Progenitor cell of endocrine pancreas (in vitro differentiated cells): Measurements from ENCODE around the gene CD200R1L. TPM values are rescaled to one million over a fixed set of nuclear protein-coding genes. Genes with fewer than 3 reads are reported as not detected.
"Not testable (repeated sequence)": the region's sequence is repeated elsewhere in the genome, so short reads cannot be mapped to it uniquely, and the experiment has no call there.

Experiments used
- DNase-seq: peaks from one replicate; pipeline ENCODE4 v3.0.0; 2021; ENCODE audit warnings: low spot score; ENCODE audit not compliant: unreplicated experiment
- H3K27ac Mint-ChIP-seq: 2 replicates; pipeline ENCODE4 v1.8.0; 2021; ENCODE audit warnings: mild to moderate bottlenecking, moderate library complexity, mixed read lengths
- H3K27me3 Mint-ChIP-seq: 2 replicates; pipeline ENCODE4 v1.8.0; 2021; ENCODE audit warnings: mixed read lengths
- H3K36me3 Mint-ChIP-seq: 2 replicates; pipeline ENCODE4 v1.8.0; 2022; ENCODE audit warnings: mixed read lengths; ENCODE audit not compliant: insufficient read depth
- H3K4me1 Mint-ChIP-seq: 2 replicates; pipeline ENCODE4 v1.8.0; 2021; ENCODE audit warnings: low read depth, mixed read lengths
- H3K4me3 Mint-ChIP-seq: 2 replicates; pipeline ENCODE4 v1.8.0; 2021; ENCODE audit warnings: low read depth, mild to moderate bottlenecking, moderate library complexity, mixed read lengths
- H3K9me3 Mint-ChIP-seq: 2 replicates; pipeline ENCODE4 v1.8.0; 2021; ENCODE audit warnings: low read depth, mixed read lengths
- CTCF ChIP-seq: fragments of 200-600 bp; sonication (generic); IDR thresholded peaks from one replicate; pipeline ENCODE4 v1.5.0; 2021; ENCODE audit warnings: antibody characterized with exemption, mild to moderate bottlenecking; ENCODE audit not compliant: unreplicated experiment
- total RNA-seq: library from RNA; stranded (reverse); gene quantifications from 2 replicates; pipeline ENCODE4 v1.2.1, GENCODE V29; 2021

Gene CD200R1L
- total RNA-seq, 1 donor from 2014 or later = not detected

DNA sequence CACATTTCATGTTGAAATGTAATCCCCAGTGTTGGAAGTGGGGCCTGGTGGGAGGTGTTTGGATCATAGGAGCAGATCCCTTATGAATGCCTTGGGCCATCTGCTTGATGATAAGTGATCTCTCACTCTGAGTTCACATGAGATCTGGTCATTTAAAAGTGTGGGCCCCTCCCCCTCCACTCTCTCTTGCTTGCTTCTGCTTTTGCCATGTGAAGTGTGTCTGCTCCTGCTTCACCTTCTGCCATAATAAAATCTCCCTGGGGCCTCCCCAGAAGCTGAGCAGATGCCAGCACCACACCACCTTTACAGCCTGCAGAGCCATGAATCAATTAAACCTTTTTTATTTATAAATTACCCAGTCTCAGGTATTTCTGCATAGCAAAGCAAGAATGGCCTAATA is 14.2 kb upstream of the CD200R1L start:
- H3K36me3 Mint-ChIP-seq = no peaks in the 10 kb centered on the region
- no peak overlapping the region for H3K4me3 Mint-ChIP-seq
- no peak overlapping the region for H3K27ac Mint-ChIP-seq
- H3K9me3 Mint-ChIP-seq = peaks cover 15% of the 10 kb centered on the region
- DNase-seq = no peak
- TF ChIP-seq CTCF = no peak
- H3K4me1 Mint-ChIP-seq = no peaks in the 10 kb centered on the region
- H3K27me3 Mint-ChIP-seq = no peaks in the 10 kb centered on the region

- Mint-ChIP-seq H3K4me1 (no peaks in the 10 kb centered on the region), H3K4me3 (no peak overlapping the region), H3K36me3 (no peaks in the 10 kb centered on the region), H3K9me3 (peaks cover 19% of the 10 kb centered on the region), H3K27me3 (no peaks in the 10 kb centered on the region), H3K27ac (no peak overlapping the region)
- TF ChIP-seq CTCF = no peak
- no peak for DNase-seq
Observed at GRCh38 chr3:112858410-112859069, 11.9 kb upstream of the CD200R1L start.

DNA sequence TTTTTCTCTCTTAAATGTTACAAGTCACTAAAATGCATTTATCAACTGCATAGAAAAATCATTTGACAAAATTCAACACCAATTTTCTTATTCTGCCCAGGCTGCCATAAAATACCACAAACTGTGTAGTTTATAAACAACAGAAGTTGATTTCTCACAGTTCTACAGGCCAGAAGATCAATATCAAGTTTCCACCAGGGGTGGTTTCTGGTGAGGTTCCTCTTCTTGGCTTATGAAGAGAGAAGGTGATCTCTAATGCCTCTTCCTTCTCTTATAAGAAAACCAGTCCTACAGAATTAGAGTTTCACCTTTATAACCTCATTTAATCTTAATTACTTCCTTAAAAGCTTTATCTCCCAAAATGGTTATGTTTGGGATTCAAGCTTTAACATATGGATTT is 10.9 kb upstream of the CD200R1L start:
- Mint-ChIP-seq H3K27me3 (no peaks in the 10 kb centered on the region), H3K4me1 (no peaks in the 10 kb centered on the region), H3K4me3 (no peak overlapping the region), H3K36me3 (no peaks in the 10 kb centered on the region), H3K27ac (no peak overlapping the region), H3K9me3 (peaks cover 20% of the 10 kb centered on the region)
- TF ChIP-seq CTCF = no peak
- DNase-seq = no peak

DNA sequence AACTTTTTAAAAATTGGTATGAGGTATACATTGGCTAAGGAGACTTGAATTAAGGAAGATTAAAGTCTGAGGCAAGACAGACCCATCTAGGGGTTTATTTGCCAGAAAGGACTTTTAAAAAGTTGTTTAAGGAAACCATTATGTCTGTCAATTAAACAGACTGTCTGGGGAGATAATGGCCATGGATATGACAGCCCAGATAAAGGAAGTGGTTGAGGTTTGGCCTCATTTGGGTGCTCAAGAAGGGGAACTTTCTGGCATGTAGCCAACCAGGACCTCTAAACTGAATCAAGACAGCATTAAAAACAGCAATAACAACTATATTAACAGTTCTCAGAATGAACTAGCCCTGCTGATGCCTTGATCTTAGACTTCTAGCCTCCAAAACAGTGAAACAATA is 9.9 kb upstream of the CD200R1L start:
- no peaks in the 10 kb centered on the region for H3K27me3 Mint-ChIP-seq
- peaks cover 30% of the 10 kb centered on the region for H3K9me3 Mint-ChIP-seq
- no peak overlapping the region for H3K4me3 Mint-ChIP-seq
- no peak overlapping the region for H3K27ac Mint-ChIP-seq
- DNase-seq = no peak
- peaks cover 1% of the 10 kb centered on the region for H3K36me3 Mint-ChIP-seq
- TF ChIP-seq CTCF = no peak
- H3K4me1 Mint-ChIP-seq = no peaks in the 10 kb centered on the region

DNA sequence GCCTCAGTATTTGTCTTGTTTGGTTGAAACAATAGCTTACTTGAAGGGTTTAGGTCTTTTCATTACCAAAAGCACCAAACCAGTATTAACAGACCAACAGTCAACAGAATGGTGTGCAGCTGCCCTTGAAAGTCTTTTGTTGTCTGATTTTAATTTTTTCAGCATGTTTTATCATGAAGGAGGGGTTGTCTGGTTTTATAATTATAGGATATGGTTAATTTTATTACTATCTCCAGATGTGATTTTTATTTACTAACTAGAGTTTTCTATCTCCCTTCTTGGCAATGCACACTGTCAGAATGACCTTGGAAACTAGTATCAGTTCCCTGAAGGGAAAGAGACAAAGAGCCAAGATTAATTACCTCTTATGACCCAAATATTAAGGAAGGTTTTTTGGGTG is 9.2 kb upstream of the CD200R1L start:
- no peak overlapping the region for H3K4me3 Mint-ChIP-seq
- no peaks in the 10 kb centered on the region for H3K4me1 Mint-ChIP-seq
- peaks cover 1% of the 10 kb centered on the region for H3K36me3 Mint-ChIP-seq
- H3K27ac Mint-ChIP-seq = no peak overlapping the region
- no peak for DNase-seq
- no peaks in the 10 kb centered on the region for H3K27me3 Mint-ChIP-seq
- H3K9me3 Mint-ChIP-seq = peaks cover 37% of the 10 kb centered on the region
- TF ChIP-seq CTCF = no peak

DNA sequence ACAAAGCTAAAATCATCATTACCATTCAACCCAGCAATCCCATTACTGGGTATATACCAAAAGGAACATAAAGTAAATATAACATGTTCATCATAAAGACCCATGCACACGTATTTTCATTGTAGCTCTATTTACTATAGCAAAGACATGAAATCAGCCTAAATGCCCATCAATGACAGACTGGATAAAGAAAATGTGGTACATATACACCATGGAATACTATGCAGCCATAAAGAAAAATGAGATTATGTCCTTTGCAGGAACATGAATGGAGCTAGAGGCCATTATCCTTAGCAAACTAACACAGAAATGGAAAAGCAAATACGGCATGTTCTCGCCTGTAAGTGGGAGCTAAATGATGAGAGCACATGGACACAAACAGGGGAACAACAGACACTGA is 8.4 kb upstream of the CD200R1L start:
- H3K27me3 Mint-ChIP-seq, H3K4me1 Mint-ChIP-seq, H3K27ac Mint-ChIP-seq, H3K36me3 Mint-ChIP-seq, H3K4me3 Mint-ChIP-seq, DNase-seq: not testable (repeated sequence)
- H3K9me3 Mint-ChIP-seq = peaks cover 45% of the 10 kb centered on the region
